ENCODE measurements around the gene CNEP1R1. TPM values are rescaled to one million over a fixed set of nuclear protein-coding genes. Genes with fewer than 3 reads are reported as not detected.

Gene CNEP1R1
- total and polyA plus RNA-seq, 9 of the 15 experiments (the other 6 are each of a cell fraction or from before 2014, with no cell fraction given): 7.6 to 20.1 (median 10.6) TPM

- TF ChIP-seq SRF (CRISPR knock-in tag; IDR thresholded peaks at IDR 0.05): no peak
Measured at GRCh38 chr16:49980166-49980565, 44.9 kb upstream of the CNEP1R1 start (continued).

DNA sequence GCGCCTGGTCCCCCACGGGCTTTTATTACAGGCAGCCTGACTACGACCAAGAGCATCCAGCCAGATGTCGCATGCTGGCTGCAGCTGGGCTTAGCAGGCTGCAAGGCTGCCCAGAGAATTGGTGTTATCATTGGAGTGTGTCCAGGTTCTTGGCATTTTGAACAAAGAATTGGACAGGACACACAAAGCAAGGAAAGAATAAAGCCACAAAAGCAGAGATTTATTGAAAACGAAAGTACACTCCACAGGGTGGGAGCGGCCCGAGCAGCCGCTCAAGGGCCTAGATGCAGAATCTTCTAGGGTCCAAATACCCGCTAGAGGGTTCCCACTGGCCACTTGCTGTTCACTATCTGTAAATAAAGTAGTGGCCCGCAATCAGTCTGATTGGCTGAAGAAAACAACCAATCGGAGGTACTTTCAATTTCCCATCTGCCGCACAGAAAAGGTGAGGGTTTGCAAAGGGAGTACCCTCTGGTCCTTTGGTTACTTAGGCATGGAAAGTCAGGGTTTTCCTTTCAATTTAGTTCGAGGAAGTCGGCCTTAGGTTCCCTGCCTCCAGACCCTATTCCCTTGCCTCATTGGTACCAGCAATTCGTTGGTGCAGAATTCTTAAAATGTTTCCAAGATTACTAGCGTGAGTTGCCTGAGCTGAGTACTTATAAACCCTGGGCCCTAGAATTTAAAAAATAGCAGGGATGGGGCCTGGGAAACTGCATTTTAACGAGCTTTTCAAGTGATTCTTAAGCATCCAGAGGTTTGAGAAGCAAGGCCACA, 38.5 kb upstream of the CNEP1R1 start:
- Histone ChIP-seq H3K4me1 (replicated peaks in 1 of 2; ENCODE audit: control insufficient read depth in 2 of 2, insufficient read depth in 2 of 2, low read length in 2 of 2) (no peaks in the 10 kb centered on the region; a peak in 1 of 5 replicates), H4K20me1 (replicated peaks; ENCODE audit: control insufficient read depth, insufficient read depth, low read length) (no peaks in the 10 kb centered on the region), H3K9ac (ENCODE audit: insufficient read depth in 1 of 2, low read depth in 2 of 2, low read length in 2 of 2) (no peak overlapping the region), H3K4me3 (0 out of 2 replicates have a peak overlapping the region, but pooled peaks have one; percentile 1), H3K9me3 (replicated peaks; ENCODE audit: control insufficient read depth, insufficient read depth, low read depth, low read length) (no peaks in the 10 kb centered on the region), H2AFZ (ENCODE audit: low read depth, low read length) (peak overlapping the region; percentile 77), H3K79me2 (ENCODE audit: control insufficient read depth, insufficient read depth, low read length) (no peaks in the 10 kb centered on the region), H3K9me1 (ENCODE audit: control insufficient read depth, insufficient read depth, low read length) (no peaks in the 10 kb centered on the region), H3K36me3 (ENCODE audit: control insufficient read depth, insufficient read depth, low read length) (no peaks in the 10 kb centered on the region), H3K27me3 (ENCODE audit: control insufficient read depth in 2 of 2, insufficient read depth in 2 of 2, low read length in 2 of 2) (peaks cover 7 to 10% of the 10 kb centered on the region in 2 experiments; a peak in 4 of 5 replicates), H3K4me2 (ENCODE audit: insufficient read depth, low read length) (peak overlapping the region; percentile 35; the same call in 1 of the 2 replicates), H3K27ac (ENCODE audit: extremely low read depth, low read depth, low read length) (no peak overlapping the region)
- intact Hi-C loops (cut with micrococcal nuclease): no loop called here
- DNase-seq (ENCODE audit: extremely low read depth in 1 of 4, low spot score in 3 of 4) (peak in 2 of 4 experiments; percentile 21 to 38), ATAC-seq (peak; percentile 84), FAIRE-seq (peak; percentile 69)
- ChIA-PET CTCF (ENCODE audit: low intra/inter-chr PET ratio) (no interaction called here), POLR2A (interaction anchor here (0.6 kb wide), 1 partner anchor 554 kb away, joined by 3 read pairs; no protein-coding TSS in a partner anchor)
- 16% methylated on average over 17 of the region's 17 CpGs for WGBS (ENCODE audit: insufficient coverage, low coverage, missing lambda C conversion rate)
- TF ChIP-seq SNAPC5 (CRISPR knock-in tag; IDR thresholded peaks at IDR 0.05) (no peak), RNF2 (IDR thresholded peaks at IDR 0.05) (0 out of 2 replicates have a peak, but pooled peaks have one; percentile 48), CBX8 (IDR thresholded peaks at IDR 0.05; ENCODE audit: borderline replicate concordance, extremely low read depth, low read depth, low read length, poor library complexity, severe bottlenecking) (peak; percentile 95), ZNF444 (CRISPR knock-in tag; IDR thresholded peaks at IDR 0.05) (no peak), SMARCE1 (IDR thresholded peaks at IDR 0.05) (no peak), ADNP (tag; IDR thresholded peaks at IDR 0.05) (no peak), FUS (optimal IDR thresholded peaks at IDR 0.05; ENCODE audit: low read depth, low read length) (no peak), BMI1 (IDR thresholded peaks at IDR 0.05; ENCODE audit: low read length) (peak; percentile 10; the same call in 1 of the 2 replicates), MBD2 (IDR thresholded peaks at IDR 0.05; ENCODE audit: borderline replicate concordance, low read depth) (no peak), POLR2AphosphoS5 (IDR thresholded peaks at IDR 0.05; ENCODE audit: control insufficient read depth, insufficient read depth, low read depth, low read length) (no peak), TEAD2 (tag; IDR thresholded peaks at IDR 0.05) (no peak), FOS (IDR thresholded peaks at IDR 0.05; ENCODE audit: extremely low read depth, insufficient read length) (no peak), CBX2 (IDR thresholded peaks at IDR 0.05; ENCODE audit: insufficient read depth, low read length, poor library complexity, severe bottlenecking) (peak; percentile 91)
- TF ChIP-seq, protein P1, sequence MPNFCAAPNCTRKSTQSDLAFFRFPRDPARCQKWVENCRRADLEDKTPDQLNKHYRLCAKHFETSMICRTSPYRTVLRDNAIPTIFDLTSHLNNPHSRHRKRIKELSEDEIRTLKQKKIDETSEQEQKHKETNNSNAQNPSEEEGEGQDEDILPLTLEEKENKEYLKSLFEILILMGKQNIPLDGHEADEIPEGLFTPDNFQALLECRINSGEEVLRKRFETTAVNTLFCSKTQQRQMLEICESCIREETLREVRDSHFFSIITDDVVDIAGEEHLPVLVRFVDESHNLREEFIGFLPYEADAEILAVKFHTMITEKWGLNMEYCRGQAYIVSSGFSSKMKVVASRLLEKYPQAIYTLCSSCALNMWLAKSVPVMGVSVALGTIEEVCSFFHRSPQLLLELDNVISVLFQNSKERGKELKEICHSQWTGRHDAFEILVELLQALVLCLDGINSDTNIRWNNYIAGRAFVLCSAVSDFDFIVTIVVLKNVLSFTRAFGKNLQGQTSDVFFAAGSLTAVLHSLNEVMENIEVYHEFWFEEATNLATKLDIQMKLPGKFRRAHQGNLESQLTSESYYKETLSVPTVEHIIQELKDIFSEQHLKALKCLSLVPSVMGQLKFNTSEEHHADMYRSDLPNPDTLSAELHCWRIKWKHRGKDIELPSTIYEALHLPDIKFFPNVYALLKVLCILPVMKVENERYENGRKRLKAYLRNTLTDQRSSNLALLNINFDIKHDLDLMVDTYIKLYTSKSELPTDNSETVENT (CRISPR knock-in tag; IDR thresholded peaks at IDR 0.05): no peak
- TF ChIP-seq, protein P2, sequence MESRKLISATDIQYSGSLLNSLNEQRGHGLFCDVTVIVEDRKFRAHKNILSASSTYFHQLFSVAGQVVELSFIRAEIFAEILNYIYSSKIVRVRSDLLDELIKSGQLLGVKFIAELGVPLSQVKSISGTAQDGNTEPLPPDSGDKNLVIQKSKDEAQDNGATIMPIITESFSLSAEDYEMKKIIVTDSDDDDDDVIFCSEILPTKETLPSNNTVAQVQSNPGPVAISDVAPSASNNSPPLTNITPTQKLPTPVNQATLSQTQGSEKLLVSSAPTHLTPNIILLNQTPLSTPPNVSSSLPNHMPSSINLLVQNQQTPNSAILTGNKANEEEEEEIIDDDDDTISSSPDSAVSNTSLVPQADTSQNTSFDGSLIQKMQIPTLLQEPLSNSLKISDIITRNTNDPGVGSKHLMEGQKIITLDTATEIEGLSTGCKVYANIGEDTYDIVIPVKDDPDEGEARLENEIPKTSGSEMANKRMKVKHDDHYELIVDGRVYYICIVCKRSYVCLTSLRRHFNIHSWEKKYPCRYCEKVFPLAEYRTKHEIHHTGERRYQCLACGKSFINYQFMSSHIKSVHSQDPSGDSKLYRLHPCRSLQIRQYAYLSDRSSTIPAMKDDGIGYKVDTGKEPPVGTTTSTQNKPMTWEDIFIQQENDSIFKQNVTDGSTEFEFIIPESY (CRISPR knock-in tag; IDR thresholded peaks at IDR 0.05): no peak
- in situ Hi-C loops (cut with MboI): no loop called here
- BruUV-seq (replicated peaks): no TSS peak
